Adrenal gland (tissue), 12 donors: ENCODE measurements around the gene RPH3AL. TPM values are rescaled to one million over a fixed set of nuclear protein-coding genes. Genes with fewer than 3 reads are reported as not detected.

Experiments used
- DNase-seq, 7 donors: peaks; one replicate each; pipeline ENCODE4 v3.0.0-alpha.2; 2019 to 2020
- H3K27ac ChIP-seq, 5 donors: fragments of 200-600 bp; sonication (generic) in 4 of 5; 1 replicate in 3 of 5; 2 replicates in 2 of 5; pipeline versions ENCODE4 v1.5.1 to v1.8.0; 2016 to 2020; ENCODE audit warnings: mild to moderate bottlenecking in 1 of 5
- H3K27me3 ChIP-seq: fragments of 200-600 bp; 2 replicates; pipeline ENCODE4 v1.8.0; 2021
- H3K36me3 ChIP-seq, 2 donors: fragments of 200-600 bp; replicated peaks in 1 of 2; 1 replicate in 1 of 2; 2 replicates in 1 of 2; pipeline versions ENCODE4 v1.5.1 to v1.8.0; 2018 to 2022
- H3K4me1 ChIP-seq, 2 donors: fragments of 200-600 bp; replicated peaks in 1 of 2; 1 replicate in 1 of 2; 2 replicates in 1 of 2; pipeline versions ENCODE4 v1.5.1 to v1.8.0; 2018 to 2021
- H3K4me3 ChIP-seq, 4 donors: fragments of 200-600 bp; sonication (generic) in 3 of 4; one replicate each; pipeline ENCODE4 v1.5.1; 2016 to 2018
- H3K9me3 ChIP-seq, 3 donors: fragments of 200-600 bp; sonication (generic) in 1 of 3; replicated peaks in 1 of 3; 1 replicate in 2 of 3; 2 replicates in 1 of 3; pipeline versions ENCODE4 v1.5.1 to v1.8.0; 2016 to 2021
- POLR2A ChIP-seq, 2 donors: fragments of 450-650 bp; IDR thresholded peaks; one replicate each; pipeline ENCODE4 v1.6.1; 2017; ENCODE audit warnings: antibody characterized with exemption in 2 of 2, mild to moderate bottlenecking in 2 of 2, moderate library complexity in 1 of 2
- WGBS, 4 donors: extraction: QIAGEN DNeasy Blood & Tissue Kit in 2 of 4; methylation state at CpG; one replicate each; pipeline versions ENCODE4 v1.1.5 to v1.1.7; 2013 to 2017; 5-methylcytosine and 5-hydroxymethylcytosine counted together
- intact Hi-C, 2 donors: fragments of 100-400 bp; cut with DNase I; formaldehyde crosslinking; loops; one replicate each; pipeline versions ENCODE4 v1.14.1 to v1.15.0; 2022 to 2023
- polyA plus RNA-seq, 3 donors: library from polyadenylated mRNA; stranded (reverse); fragments of 200-250 nt in 2 of 3; fragments of 350-450 nt in 1 of 3; fragmentation: Illumina TruSeq in 1 of 3; extraction: RNeasy Lipid Tissue Mini Kit (QIAGEN cat#74804) in 1 of 3; gene quantifications; one replicate each; pipeline ENCODE4 v1.2.3, GENCODE V29; 2013 to 2014
- total RNA-seq, 9 donors: library from RNA; depleted of rRNA in 4 of 9; stranded (reverse); fragments of >200 nt in 4 of 9; fragments of 120-200 nt in 1 of 9; fragmentation: NEBNext Ultra II Directional in 1 of 9; extraction: Animal tissue kit (Norgen Biotek cat#: 25700) in 1 of 9; gene quantifications; one replicate each; pipeline versions ENCODE4 v1.1.0 to v1.2.4, GENCODE V29; 2013 to 2023
- TF ChIP-seq, protein P1 (sequence below), 6 experiments: fragments of 450-650 bp in 4 of 6; fragments of 200-600 bp in 2 of 6; sonication (generic) in 1 of 6; IDR thresholded peaks; 1 replicate in 5 of 6; 2 replicates in 1 of 6; pipeline versions ENCODE4 v1.5.1 to v1.8.0; 2016 to 2021; ENCODE audit warnings: antibody characterized with exemption in 6 of 6, mild to moderate bottlenecking in 2 of 6, moderate library complexity in 1 of 6
- donor health status: healthy with polysubstance abuse.
- donor health status: Bipolar disorder and iron deficiency.
- donor health status: DM: yes; HTN: yes; CAD: no.
- donor health status: DM: no; HTN: no; CAD: no.
- donor health status: DM: no; HTN: no; CAD: no.
- donor health status: DM: yes; HTN: yes; CAD: no.

Gene RPH3AL
- total and polyA plus RNA-seq, 12 donors = 7.7 to 79.2 (median 33.7) TPM

DNA sequence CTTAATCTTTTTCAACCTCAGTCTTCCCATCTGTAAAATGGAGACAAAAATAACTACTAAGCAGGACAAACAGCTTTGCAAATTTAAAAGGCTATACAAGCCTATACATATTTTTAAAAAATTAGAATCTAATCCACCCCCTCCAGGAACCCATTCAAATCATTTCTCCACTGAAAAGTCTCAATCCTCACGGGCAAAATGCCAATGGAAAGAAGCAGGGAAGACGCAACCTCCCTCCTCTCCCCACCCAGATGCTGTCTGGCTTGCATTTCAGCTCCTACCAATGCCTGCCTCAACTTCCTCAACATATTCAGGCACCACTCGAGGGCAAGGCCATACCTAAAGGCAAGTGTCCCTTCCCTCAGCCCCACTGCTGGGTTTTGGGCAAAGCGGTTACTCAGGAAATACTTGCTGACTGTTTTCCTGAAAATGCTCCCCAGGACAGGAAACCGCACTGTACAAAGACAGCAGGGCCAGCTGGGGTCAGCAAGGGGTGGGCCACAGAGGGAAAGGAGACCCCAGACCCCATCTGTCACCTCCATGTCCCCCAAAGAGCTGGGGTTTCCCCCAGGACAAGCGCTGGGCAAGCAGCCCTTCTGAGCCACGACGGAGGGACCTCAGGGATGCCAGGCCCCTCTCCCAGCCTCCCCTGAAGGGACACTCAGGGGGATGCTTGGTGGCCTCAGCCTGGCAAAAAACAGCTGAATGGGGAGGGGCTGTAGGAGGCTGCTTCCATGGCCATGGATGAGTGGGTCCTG is 123.5 kb downstream of the RPH3AL start:
- no peak for TF ChIP-seq POLR2A (IDR thresholded peaks at IDR 0.05)
- TF ChIP-seq, protein P1, sequence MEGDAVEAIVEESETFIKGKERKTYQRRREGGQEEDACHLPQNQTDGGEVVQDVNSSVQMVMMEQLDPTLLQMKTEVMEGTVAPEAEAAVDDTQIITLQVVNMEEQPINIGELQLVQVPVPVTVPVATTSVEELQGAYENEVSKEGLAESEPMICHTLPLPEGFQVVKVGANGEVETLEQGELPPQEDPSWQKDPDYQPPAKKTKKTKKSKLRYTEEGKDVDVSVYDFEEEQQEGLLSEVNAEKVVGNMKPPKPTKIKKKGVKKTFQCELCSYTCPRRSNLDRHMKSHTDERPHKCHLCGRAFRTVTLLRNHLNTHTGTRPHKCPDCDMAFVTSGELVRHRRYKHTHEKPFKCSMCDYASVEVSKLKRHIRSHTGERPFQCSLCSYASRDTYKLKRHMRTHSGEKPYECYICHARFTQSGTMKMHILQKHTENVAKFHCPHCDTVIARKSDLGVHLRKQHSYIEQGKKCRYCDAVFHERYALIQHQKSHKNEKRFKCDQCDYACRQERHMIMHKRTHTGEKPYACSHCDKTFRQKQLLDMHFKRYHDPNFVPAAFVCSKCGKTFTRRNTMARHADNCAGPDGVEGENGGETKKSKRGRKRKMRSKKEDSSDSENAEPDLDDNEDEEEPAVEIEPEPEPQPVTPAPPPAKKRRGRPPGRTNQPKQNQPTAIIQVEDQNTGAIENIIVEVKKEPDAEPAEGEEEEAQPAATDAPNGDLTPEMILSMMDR (IDR thresholded peaks at IDR 0.05) = no peak
- Histone ChIP-seq H3K9me3 (no peaks in the 10 kb centered on the region), H3K27me3 (no peaks in the 10 kb centered on the region), H3K4me3 (no peak overlapping the region), H3K27ac (peak overlapping the region in 1 of 5 donors; percentile 40), H3K36me3 (no peaks in the 10 kb centered on the region), H3K4me1 (peaks cover 0 to 5% of the 10 kb centered on the region in 2 donors)
- peak in 2 of 7 donors; percentile 6 for DNase-seq
- intact Hi-C loops = no loop called here
- 75 to 88% (median 79%) methylated on average over 5 to 8 of the region's 8 CpGs for WGBS, 4 donors

GRCh38 chr17:227946-228615 is 124.5 kb downstream of the RPH3AL start:
- TF ChIP-seq, protein P1 (IDR thresholded peaks at IDR 0.05) = no peak
- no peak for TF ChIP-seq POLR2A (IDR thresholded peaks at IDR 0.05)
- Histone ChIP-seq H3K27ac (no peak overlapping the region), H3K4me1 (peaks cover 0 to 5% of the 10 kb centered on the region in 2 donors), H3K36me3 (no peaks in the 10 kb centered on the region), H3K9me3 (no peaks in the 10 kb centered on the region), H3K27me3 (no peaks in the 10 kb centered on the region), H3K4me3 (no peak overlapping the region)
- 84 to 92% (median 89%) methylated on average over 19 of the region's 19 CpGs for WGBS, 4 donors
- intact Hi-C loops = no loop called here
- peak in 2 of 7 donors; percentile 6 to 11 for DNase-seq

GRCh38 chr17:227078-227945 is 125.3 kb downstream of the RPH3AL start:
- Histone ChIP-seq H3K4me1 (peaks cover 0 to 2% of the 10 kb centered on the region in 2 donors), H3K9me3 (no peaks in the 10 kb centered on the region), H3K27me3 (no peaks in the 10 kb centered on the region), H3K4me3 (no peak overlapping the region), H3K27ac (no peak overlapping the region), H3K36me3 (no peaks in the 10 kb centered on the region)
- TF ChIP-seq, protein P1 (IDR thresholded peaks at IDR 0.05) = no peak
- no peak for TF ChIP-seq POLR2A (IDR thresholded peaks at IDR 0.05)
- DNase-seq = peak in 3 of 7 donors; percentile 3 to 8 (median 7)
- 65 to 75% (median 72%) methylated on average over 7 to 15 of the region's 15 CpGs for WGBS, 4 donors
- intact Hi-C loops = no loop called here
